H1 (cell line): ENCODE results near the gene LIN37. TPM values are rescaled to one million over a fixed set of nuclear protein-coding genes. Genes with fewer than 3 reads are reported as not detected.

ENCODE experiments used
- ATF3 ChIP-seq: IDR thresholded peaks from 2 replicates; pipeline ENCODE4 v1.6.1; 2011; ENCODE audit warnings: low read depth, mild to moderate bottlenecking, low read length; ENCODE audit not compliant: insufficient read depth
- CBX5 ChIP-seq: fragments of 300-800, 300-1000 bp; sonication (generic); IDR thresholded peaks from 2 replicates; pipeline ENCODE4 v1.7.1; 2016; ENCODE audit warnings: antibody characterized with exemption, low read length, low read depth
- CREB1 ChIP-seq: IDR thresholded peaks from 2 replicates; pipeline ENCODE4 v1.6.1; 2012; ENCODE audit warnings: inconsistent platforms
- EGR1 ChIP-seq: IDR thresholded peaks from 2 replicates; pipeline ENCODE4 v1.6.1; 2011; ENCODE audit warnings: low read depth, low read length, borderline replicate concordance
- GABPA ChIP-seq: IDR thresholded peaks from 2 replicates; pipeline ENCODE4 v1.6.1; 2011; ENCODE audit warnings: mild to moderate bottlenecking, low read length, moderate library complexity, borderline replicate concordance; ENCODE audit not compliant: insufficient read depth
- NANOG ChIP-seq: IDR thresholded peaks from 2 replicates; pipeline ENCODE4 v1.6.1; 2011; ENCODE audit warnings: low read length, low read depth, mild to moderate bottlenecking, inconsistent platforms; ENCODE audit not compliant: insufficient read depth, poor library complexity, severe bottlenecking
- PHF8 ChIP-seq: fragments of 200-600 bp; sonication (generic); conservative IDR thresholded peaks from 2 replicates; pipeline ENCODE4 v1.7.1; 2012; ENCODE audit warnings: low read depth, mild to moderate bottlenecking, inconsistent platforms, low read length, moderate library complexity
- SP4 ChIP-seq: IDR thresholded peaks from 2 replicates; pipeline ENCODE4 v1.6.1; 2012; ENCODE audit warnings: low read length, inconsistent platforms
- USF2 ChIP-seq: IDR thresholded peaks from 2 replicates; pipeline ENCODE4 v1.6.1; 2011; ENCODE audit warnings: low read length, improper control_type of control experiment
- polyA plus RNA-seq, 7 experiments: library from polyadenylated mRNA; depleted of rRNA in 3 of 7; stranded (reverse) in 5 of 7; unstranded in 2 of 7; fragments of >200 nt in 5 of 7; fragments of 200-250 nt in 2 of 7; gene quantifications; 1 replicate in 5 of 7; 2 replicates in 1 of 7; 4 replicates in 1 of 7; pipeline versions ENCODE4 v1.2.1 to v1.2.3, GENCODE V29; 2011 to 2013; ENCODE audit warnings: missing spikeins in 2 of 7, mixed read lengths in 2 of 7
- total RNA-seq: library from RNA; stranded (reverse); fragmentation: NEBNext Ultra II Directional; extraction: Animal tissue kit (Norgen Biotek cat#: 25700); gene quantifications from 2 replicates; pipeline ENCODE4 v1.2.1, GENCODE V29; 2021

Gene LIN37
- total and polyA plus RNA-seq, 2 of the 8 experiments (the other 6 are each of a cell fraction or from before 2014, with no cell fraction given): 3.8 to 9.8 TPM

DNA sequence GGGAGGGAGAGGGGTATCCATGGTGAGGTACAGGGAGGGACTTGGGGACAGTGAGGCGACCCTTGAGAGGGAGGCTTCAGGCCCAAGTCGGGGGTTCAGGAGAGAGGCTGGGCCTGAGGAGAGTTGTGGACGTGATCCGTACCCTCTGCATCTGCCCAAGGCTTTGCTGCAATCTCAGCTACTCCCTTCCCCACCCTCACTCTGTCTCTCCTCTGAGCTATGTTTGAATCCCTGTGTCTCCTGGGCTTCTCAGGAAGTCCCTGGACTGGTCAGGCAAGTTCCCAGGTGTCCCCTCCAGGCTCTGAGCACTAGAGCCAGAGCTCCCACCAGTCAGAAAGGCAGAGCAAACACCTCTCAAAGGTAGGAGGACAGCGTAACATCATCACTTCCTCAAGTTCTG lies 1.8 kb downstream of the LIN37 start (continued):
- no peak for TF ChIP-seq NANOG
- no peak for TF ChIP-seq CREB1
- no peak for TF ChIP-seq GABPA
- TF ChIP-seq USF2: no peak
- no peak for TF ChIP-seq EGR1
- no peak for TF ChIP-seq SP4
- no peak for TF ChIP-seq CBX5
- no peak for TF ChIP-seq ATF3
- no peak for TF ChIP-seq PHF8
